Kidney (tissue), 14 donors: ENCODE results near the gene ACER2. TPM values are rescaled to one million over a fixed set of nuclear protein-coding genes. Genes with fewer than 3 reads are reported as not detected.
"Not testable (repeated sequence)": the region's sequence is repeated elsewhere in the genome, so short reads cannot be mapped to it uniquely, and the experiment has no call there.

Source experiments
- DNase-seq, 5 donors: peaks; one replicate each; pipeline ENCODE4 v3.0.0-alpha.2; 2013 to 2020
- FAIRE-seq: peaks from 2 replicates; lab custom pipeline; 2012; peaks lifted over from hg19 to GRCh38; lab: Jason Lieb, UNC
- H3K27ac ChIP-seq, 2 donors: one replicate each; pipeline ENCODE4 v1.7.0; 2013; ENCODE audit warnings: low read depth in 2 of 2, low read length in 2 of 2, inconsistent platforms in 1 of 2
- H3K27me3 ChIP-seq: one replicate; pipeline ENCODE4 v1.7.1; 2013; ENCODE audit warnings: low read length, inconsistent platforms; ENCODE audit not compliant: control insufficient read depth, insufficient read depth
- H3K36me3 ChIP-seq, 3 donors: one replicate each; pipeline versions ENCODE4 v1.7.0 to v1.7.1; 2013; ENCODE audit warnings: low read length in 3 of 3, control low read depth in 1 of 3, inconsistent platforms in 1 of 3; ENCODE audit not compliant: insufficient read depth in 3 of 3, control insufficient read depth in 2 of 3
- H3K4me1 ChIP-seq, 3 donors: one replicate each; pipeline versions ENCODE4 v1.7.0 to v1.7.1; 2013; ENCODE audit warnings: low read length in 3 of 3, inconsistent platforms in 1 of 3, low read depth in 1 of 3; ENCODE audit not compliant: control insufficient read depth in 2 of 3, insufficient read depth in 2 of 3
- H3K4me3 ChIP-seq, 3 donors: one replicate each; pipeline versions ENCODE4 v1.7.0 to v1.8.1; 2013; ENCODE audit warnings: low read length in 3 of 3, control low read depth in 1 of 3, inconsistent platforms in 1 of 3
- H3K9ac ChIP-seq, 3 donors: one replicate each; pipeline versions ENCODE4 v1.7.0 to v1.7.1; 2013; ENCODE audit warnings: low read length in 3 of 3, control low read depth in 1 of 3, inconsistent platforms in 1 of 3
- H3K9me3 ChIP-seq, 3 donors: one replicate each; pipeline versions ENCODE4 v1.7.0 to v1.7.1; 2013; ENCODE audit warnings: low read length in 3 of 3, control low read depth in 1 of 3, inconsistent platforms in 1 of 3; ENCODE audit not compliant: control insufficient read depth in 2 of 3, insufficient read depth in 1 of 3
- CTCF ChIP-seq: IDR thresholded peaks from 3 replicates; pipeline ENCODE4 v1.5.1; 2012; ENCODE audit warnings: mild to moderate bottlenecking, moderate library complexity, borderline replicate concordance; ENCODE audit not compliant: insufficient read depth; ENCODE audit errors: extremely low read depth
- intact Hi-C: fragments of 100-400 bp; cut with DNase I; formaldehyde crosslinking; loops from one replicate; pipeline ENCODE4 v1.11.1; 2022
- polyA plus RNA-seq: library from polyadenylated mRNA; stranded (reverse); fragments of 350-450 nt; fragmentation: Illumina TruSeq; extraction: RNeasy Lipid Tissue Mini Kit (QIAGEN cat#74804); gene quantifications from one replicate; pipeline ENCODE4 v1.2.3, GENCODE V29; 2014; ENCODE audit warnings: low read depth, low replicate concordance; ENCODE audit not compliant: insufficient read depth
- total RNA-seq: library from RNA; stranded (reverse); fragmentation: NEBNext Ultra II Directional; extraction: Animal tissue kit (Norgen Biotek cat#: 25700); gene quantifications from one replicate; pipeline ENCODE4 v1.2.1, GENCODE V29; 2021
- donor health status: control.
- donor health status: control.
- donor health status: control.
- donor health status: control.
- donor health status: control.
- donor health status: DM: yes; HTN: yes; CAD: no.
- donor health status: Normal renal cell carcinoma (clear cell type).

ACER2 gene
- total and polyA plus RNA-seq, 2 donors from 2014 or later, result 0.28 to 4.2 TPM

- TF ChIP-seq CTCF, result no peak
- Histone ChIP-seq H3K4me3 (no peak overlapping the region), H3K9me3 (no peaks in the 10 kb centered on the region), H3K4me1 (no peaks in the 10 kb centered on the region), H3K27ac (no peak overlapping the region), H3K36me3 (peaks cover 0 to 3% (median 0%) of the 10 kb centered on the region in 3 donors), H3K9ac (no peak overlapping the region), H3K27me3 (no peaks in the 10 kb centered on the region)
- intact Hi-C loops, result no loop called here
- DNase-seq, result peak in 1 of 5 donors; percentile 14
- no peak for FAIRE-seq
Observed at GRCh38 chr9:19430201-19430760, 21.5 kb downstream of the ACER2 start.

GRCh38 chr9:19431361-19432171 is 22.8 kb downstream of the ACER2 start:
- TF ChIP-seq CTCF, result no peak
- Histone ChIP-seq H3K4me3 (no peak overlapping the region), H3K9ac (no peak overlapping the region), H3K27ac (peak overlapping the region; percentile 40 to 58), H3K4me1 (no peaks in the 10 kb centered on the region), H3K27me3 (no peaks in the 10 kb centered on the region), H3K36me3 (peaks cover 0 to 3% (median 0%) of the 10 kb centered on the region in 3 donors), H3K9me3 (no peaks in the 10 kb centered on the region)
- DNase-seq (peak in 4 of 5 donors; percentile 57 to 90 (median 82)), FAIRE-seq (peak; percentile 11)
- intact Hi-C loops, result no loop called here

GRCh38 chr9:19432473-19432872 is 23.7 kb downstream of the ACER2 start:
- H3K9me3 ChIP-seq, result no peaks in the 10 kb centered on the region
- peaks cover 0 to 3% (median 0%) of the 10 kb centered on the region in 3 donors for H3K36me3 ChIP-seq
- no peaks in the 10 kb centered on the region for H3K4me1 ChIP-seq
- TF ChIP-seq CTCF, result no peak
- H3K9ac ChIP-seq, result no peak overlapping the region
- H3K27ac ChIP-seq, result peak overlapping the region in 1 of 2 donors; percentile 40
- FAIRE-seq (peak; percentile 70), DNase-seq (no peak)
- H3K4me3 ChIP-seq, result no peak overlapping the region
- intact Hi-C loops, result no loop called here
- no peaks in the 10 kb centered on the region for H3K27me3 ChIP-seq

DNA sequence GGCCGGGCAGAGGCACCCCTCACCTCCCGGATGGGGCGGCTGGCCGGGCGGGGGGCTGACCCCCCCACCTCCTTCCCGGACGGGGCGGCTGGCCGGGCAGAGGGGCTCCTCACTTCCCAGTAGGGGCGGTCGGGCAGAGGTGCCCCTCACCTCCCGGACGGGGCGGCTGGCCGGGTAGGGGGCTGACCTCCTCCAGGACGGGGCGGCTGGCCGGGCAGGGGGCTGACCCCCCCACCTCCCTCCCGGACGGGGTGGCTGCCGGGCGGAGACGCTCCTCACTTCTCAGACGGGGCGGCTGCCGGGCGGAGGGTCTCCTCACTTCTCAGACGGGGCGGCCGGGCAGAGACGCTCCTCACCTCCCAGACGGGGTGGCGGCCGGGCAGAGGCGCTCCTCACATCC is 24.9 kb downstream of the ACER2 start:
- H3K27ac ChIP-seq, H3K36me3 ChIP-seq, H3K4me3 ChIP-seq, intact Hi-C loops, H3K27me3 ChIP-seq, H3K9ac ChIP-seq, FAIRE-seq, H3K4me1 ChIP-seq, H3K9me3 ChIP-seq: not testable (repeated sequence)
- DNase-seq, result peak in 1 of 5 donors; percentile 61
